GM21423 (cell line): ENCODE data around the gene NUMB.

Experiments used
- ATAC-seq: cut with Tn5 transposase; IDR thresholded peaks from one replicate; pipeline ENCODE4 v1.9.1; 2021; ENCODE audit warnings: mild to moderate bottlenecking, moderate library complexity; ENCODE audit not compliant: unreplicated experiment

Gene NUMB

GRCh38 chr14:73465823-73466532 is 7.6 kb upstream of the NUMB start:
- no peak for ATAC-seq

GRCh38 chr14:73463411-73463810 is 5.1 kb upstream of the NUMB start:
- ATAC-seq: no peak

DNA sequence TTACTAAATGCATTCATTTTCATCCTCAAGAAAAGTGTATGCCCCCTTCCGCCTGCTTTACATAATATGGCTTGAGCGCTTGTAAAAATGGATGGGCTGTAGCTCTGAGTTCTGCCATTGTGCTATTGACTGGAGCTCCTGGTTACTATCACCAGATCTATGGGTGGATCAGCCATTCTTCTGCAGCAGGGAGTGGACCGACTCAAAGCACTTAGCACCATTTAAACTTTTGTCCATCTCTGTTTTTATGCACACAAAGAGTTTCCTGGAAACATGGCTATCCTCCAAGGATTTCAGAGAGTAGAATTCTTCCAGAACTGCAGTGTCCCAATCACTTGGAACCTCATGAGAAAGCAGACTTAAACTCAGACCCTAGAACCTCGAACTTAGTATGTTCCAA is 4.5 kb upstream of the NUMB start:
- no peak for ATAC-seq

DNA sequence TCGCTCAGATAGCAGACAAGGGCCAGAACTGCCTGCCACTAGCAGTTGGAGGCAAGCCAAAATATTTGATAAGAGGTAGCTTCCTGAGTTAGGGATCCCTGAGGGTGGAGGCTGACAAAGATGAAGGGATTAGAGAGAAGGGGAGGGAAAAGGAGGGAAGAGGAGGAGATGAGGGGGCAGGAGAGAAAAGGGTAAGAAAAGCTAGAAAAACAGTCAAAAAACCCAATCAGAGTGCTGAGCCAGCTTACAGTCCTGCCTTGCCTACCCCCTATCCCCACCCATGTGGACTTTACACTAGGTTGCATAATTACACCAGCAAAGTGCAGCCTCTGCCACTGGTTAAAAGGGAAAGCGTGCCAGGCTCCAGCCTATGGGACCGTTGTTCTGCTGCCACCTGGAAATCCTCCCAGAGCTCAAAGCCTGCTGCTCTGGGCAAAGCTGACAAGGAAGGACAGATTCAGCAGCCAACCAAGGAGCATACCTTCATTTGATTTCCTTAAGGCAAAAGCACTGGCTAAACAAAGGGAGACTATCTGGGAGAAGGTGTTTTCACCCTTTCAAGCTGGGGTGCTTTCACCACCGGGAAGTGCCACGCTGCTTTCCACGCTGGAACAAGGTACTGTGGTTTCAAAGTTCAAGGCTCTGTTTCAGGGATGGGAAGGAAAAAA is 3.8 kb upstream of the NUMB start:
- no peak for ATAC-seq

DNA sequence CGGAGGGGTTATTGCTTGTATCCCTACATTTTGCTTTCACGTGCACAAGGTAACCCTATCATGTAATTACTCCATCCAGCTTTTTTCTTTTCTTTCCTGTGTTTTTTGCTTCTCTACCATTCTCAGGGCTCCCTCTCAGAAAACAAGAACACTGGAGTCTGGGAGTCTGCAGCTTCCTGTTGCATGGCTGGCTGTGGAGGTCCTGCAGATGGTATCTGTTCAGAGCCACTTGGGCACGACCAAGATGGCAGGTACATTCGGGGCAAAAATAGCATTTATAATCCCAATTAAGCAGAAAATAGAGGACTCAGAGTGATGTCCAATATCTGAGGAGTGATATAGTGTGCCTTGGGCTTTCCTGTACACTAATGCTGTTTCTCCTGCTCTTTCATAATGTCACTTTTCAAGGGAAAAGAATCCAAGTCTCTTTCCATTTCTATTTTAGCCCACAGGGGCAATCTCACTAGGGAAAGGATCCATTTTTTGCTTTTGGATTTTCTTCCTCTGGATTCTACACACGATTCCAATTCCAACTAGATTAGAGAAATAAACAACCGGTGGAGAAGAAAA is 3.2 kb upstream of the NUMB start:
- ATAC-seq: no peak

DNA sequence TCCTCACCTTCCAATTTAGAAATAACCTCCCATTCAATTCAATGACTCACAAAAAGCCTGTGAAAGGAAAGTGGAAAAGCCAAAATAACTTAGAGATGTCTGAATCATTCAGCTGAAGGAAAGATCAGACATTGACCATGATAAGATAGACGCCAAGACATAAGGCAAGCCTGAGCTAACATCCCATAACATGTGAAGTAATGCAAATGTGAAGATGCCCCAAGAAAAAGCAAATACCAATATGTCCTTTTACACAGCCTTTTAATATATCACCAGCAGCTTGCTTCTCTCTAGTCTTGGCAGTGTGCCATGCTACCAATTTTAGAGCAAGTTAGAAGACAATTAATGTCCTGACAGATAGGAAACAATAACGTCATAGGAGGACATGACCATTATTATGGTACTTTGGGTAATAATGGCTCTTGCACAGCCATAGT is 2.4 kb upstream of the NUMB start:
- ATAC-seq: no peak

DNA sequence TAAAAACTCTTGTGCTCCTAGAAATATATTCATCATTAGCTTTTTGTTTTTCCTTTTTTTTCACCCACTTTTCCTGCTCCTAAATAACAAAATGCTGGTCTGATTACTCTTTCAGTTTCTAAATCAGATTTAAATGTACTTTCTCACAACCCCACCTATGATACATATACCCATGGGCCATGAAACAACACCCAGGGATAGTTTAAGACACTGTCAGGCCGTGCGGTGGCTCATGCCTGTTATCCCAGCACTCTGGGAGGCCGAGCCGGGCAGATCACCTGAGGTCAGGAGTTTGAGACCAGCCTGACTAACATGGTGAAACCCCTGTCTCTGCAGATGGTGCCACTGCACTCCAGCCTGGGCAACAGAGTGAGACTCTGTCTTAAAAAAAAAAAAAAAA is 1.6 kb upstream of the NUMB start:
- no peak for ATAC-seq

DNA sequence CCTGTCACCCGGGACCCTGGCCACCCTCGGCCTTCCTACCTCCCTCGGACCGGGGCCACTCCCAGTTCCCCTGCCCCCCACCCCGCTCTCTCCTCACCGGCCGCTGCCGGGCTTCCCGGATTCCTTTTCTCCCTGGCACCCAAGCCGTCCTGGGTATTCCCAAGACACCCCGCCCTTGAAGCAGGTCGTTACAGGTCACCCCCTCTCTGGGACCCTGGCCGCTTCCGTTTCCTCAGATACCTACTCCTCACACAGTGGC is 493 bp downstream of the NUMB start:
- no peak for ATAC-seq

GRCh38 chr14:73457041-73457923 is 1.1 kb downstream of the NUMB start:
- no peak for ATAC-seq

- ATAC-seq: no peak
Observed at GRCh38 chr14:73455294-73455693, 3.1 kb downstream of the NUMB start.

DNA sequence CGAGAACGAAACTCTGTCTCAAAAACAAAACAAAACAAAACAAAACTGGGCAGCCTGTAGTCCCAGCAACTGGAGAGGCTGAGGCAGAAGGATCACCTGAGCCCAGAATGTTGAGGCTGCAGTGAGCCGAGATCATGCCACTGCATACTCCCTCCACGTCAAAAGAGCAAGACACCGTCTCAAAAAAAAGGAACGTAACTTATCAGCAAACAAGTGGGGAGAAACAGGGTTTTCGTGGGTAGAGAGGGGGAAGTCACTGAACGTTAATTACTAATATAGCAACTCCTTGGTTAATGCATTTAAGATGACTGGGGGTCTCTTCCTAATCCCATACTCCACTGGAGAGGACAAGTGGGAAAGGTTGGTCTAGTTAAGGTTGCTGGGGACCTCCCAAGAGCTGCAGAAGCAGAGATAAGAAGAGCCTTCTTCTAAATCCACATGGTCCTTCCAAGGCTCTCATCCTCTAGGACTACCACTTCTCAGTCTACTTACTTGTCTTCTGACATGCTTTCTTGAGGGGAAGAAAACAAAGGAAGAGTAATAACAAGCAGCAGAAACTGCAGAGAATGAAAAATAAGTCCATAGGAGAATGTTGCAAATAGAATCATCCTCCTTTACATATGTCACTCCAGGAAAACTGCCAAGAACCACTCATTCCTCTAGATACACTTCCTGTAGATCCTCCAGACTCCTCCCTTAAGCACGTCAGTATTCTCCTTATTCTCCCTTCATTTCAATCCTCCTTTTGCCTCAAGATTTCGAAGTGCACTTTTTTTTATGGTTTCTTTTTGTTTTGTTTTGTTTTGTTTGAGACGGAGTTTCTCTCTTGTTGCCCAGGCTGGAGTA is 5.8 kb downstream of the NUMB start:
- ATAC-seq: no peak

DNA sequence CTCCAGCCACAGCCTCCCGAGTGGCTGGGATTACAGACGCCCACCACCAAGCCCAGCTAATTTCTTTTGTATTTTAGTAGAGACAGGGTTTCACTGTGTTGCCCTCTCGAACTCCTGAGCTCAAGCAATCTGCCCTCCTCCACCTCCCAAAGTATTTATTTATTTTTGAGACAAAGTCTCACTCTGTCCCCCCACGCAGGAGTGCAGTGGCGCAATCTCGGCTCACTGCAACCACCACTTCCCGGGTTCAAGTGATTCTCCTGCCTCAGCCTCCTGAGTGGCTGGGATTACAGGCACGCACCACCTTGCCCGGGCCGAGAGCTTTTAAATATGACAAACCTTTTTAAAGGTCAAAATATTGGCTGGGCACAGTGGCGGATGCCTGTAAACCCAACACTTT is 14.6 kb downstream of the NUMB start:
- ATAC-seq: no peak

GRCh38 chr14:73441286-73441685 is 17.1 kb downstream of the NUMB start:
- ATAC-seq: no peak

GRCh38 chr14:73438993-73439392 is 19.4 kb downstream of the NUMB start:
- ATAC-seq: no peak

- ATAC-seq: no peak
Observed at GRCh38 chr14:73437206-73437605, 21.1 kb downstream of the NUMB start.

DNA sequence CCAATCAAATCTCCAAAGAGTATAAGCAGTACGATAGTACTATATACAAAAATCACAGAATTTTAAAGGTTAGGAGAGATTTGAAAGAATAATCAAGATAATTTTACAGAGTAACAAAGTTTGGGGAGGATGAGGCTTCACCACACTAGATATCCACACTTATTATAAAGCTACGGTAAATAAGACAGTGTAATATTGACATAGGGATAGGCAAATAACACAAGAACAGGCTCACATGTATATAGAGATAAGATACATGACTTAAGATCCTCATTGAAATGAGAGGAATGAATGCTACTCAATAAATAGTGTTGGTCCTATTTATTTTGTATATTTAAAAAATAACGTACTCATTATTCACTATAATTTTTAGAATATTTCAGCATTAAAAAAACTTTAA is 26.2 kb downstream of the NUMB start:
- ATAC-seq: no peak

- ATAC-seq: no peak
Observed at GRCh38 chr14:73428353-73428824, 30.0 kb downstream of the NUMB start.

GRCh38 chr14:73427516-73428264 is 30.7 kb downstream of the NUMB start:
- no peak for ATAC-seq

DNA sequence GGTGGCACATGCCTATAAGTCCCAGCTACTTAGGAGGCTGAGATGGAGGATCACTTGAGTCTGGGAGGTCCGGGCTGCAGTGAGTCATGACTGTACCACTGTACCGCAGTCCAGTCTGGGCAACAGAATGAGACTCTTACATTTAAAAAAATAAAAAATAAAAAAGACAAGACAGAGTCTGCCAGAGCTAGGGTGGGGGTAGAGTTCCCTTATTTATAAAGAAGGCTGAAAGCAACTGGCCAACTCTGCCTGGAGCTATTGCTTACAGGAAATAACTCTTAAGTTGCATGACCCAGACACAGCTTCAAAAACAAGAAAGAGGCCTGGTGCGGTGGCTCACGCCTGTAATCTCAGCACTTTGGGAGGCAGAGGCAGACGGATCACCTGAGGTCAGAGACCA is 31.5 kb downstream of the NUMB start:
- no peak for ATAC-seq

DNA sequence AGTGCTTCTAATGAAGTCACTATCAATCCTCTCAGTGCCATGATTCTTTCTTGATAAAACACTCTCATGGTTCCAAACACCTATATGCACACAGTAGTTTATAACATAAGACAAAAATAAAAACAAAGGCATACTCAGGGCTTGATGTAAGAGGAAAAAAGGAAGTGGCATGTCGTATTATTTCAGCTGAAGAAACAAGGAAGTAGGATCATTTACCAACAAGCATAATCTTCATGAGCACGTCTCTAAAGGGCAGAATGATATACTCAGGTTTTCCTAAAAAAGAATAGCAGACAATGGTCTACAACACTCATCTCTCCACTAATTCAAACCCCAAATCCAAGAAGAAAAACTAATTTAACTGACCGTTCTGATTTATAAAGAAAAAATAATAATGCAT is 33.9 kb downstream of the NUMB start:
- ATAC-seq: no peak
